Ishikawa (cell line): Measurements from ENCODE around the gene KPNA6.
A peak's percentile ranks its signal among the peaks of the same experiment; 100 is the strongest.

Experiments used
- CEBPB ChIP-seq: IDR thresholded peaks from 2 replicates; pipeline ENCODE4 v1.6.1; 2012
- CREB1 ChIP-seq: IDR thresholded peaks from 2 replicates; pipeline ENCODE4 v1.6.1; 2012; ENCODE audit warnings: low read depth
- EGR1 ChIP-seq: IDR thresholded peaks from 2 replicates; pipeline ENCODE4 v1.6.1; 2012
- EP300 ChIP-seq: IDR thresholded peaks from 2 replicates; pipeline ENCODE4 v1.6.1; 2012; ENCODE audit warnings: borderline replicate concordance
- FOXM1 ChIP-seq: IDR thresholded peaks from 2 replicates; pipeline ENCODE4 v1.6.1; 2012; ENCODE audit warnings: low read depth, borderline replicate concordance
- NFIC ChIP-seq: IDR thresholded peaks from 2 replicates; pipeline ENCODE4 v1.6.1; 2012
- RAD21 ChIP-seq: IDR thresholded peaks from 2 replicates; pipeline ENCODE4 v1.6.1; 2012; ENCODE audit warnings: low read depth
- TAF1 ChIP-seq: IDR thresholded peaks from 2 replicates; pipeline ENCODE4 v1.6.1; 2012; ENCODE audit warnings: low read depth, mild to moderate bottlenecking
- TCF12 ChIP-seq: IDR thresholded peaks from 2 replicates; pipeline ENCODE4 v1.6.1; 2012; ENCODE audit warnings: low read depth
- TEAD4 ChIP-seq: IDR thresholded peaks from 2 replicates; pipeline ENCODE4 v1.6.1; 2012
- YY1 ChIP-seq: IDR thresholded peaks from 2 replicates; pipeline ENCODE4 v1.6.1; 2012; ENCODE audit warnings: low read depth
- ZBTB7A ChIP-seq: IDR thresholded peaks from 2 replicates; pipeline ENCODE4 v1.6.1; 2012; ENCODE audit warnings: low read depth
- TF ChIP-seq, protein P1 (sequence below): IDR thresholded peaks from 2 replicates; pipeline ENCODE4 v1.6.1; 2012; ENCODE audit warnings: low read depth, mild to moderate bottlenecking
- TF ChIP-seq, protein P2 (sequence below): IDR thresholded peaks from 2 replicates; pipeline ENCODE4 v1.6.1; 2012
- TF ChIP-seq, protein P3 (sequence below): IDR thresholded peaks from 2 replicates; pipeline ENCODE4 v1.6.1; 2012

The KPNA6 gene

DNA sequence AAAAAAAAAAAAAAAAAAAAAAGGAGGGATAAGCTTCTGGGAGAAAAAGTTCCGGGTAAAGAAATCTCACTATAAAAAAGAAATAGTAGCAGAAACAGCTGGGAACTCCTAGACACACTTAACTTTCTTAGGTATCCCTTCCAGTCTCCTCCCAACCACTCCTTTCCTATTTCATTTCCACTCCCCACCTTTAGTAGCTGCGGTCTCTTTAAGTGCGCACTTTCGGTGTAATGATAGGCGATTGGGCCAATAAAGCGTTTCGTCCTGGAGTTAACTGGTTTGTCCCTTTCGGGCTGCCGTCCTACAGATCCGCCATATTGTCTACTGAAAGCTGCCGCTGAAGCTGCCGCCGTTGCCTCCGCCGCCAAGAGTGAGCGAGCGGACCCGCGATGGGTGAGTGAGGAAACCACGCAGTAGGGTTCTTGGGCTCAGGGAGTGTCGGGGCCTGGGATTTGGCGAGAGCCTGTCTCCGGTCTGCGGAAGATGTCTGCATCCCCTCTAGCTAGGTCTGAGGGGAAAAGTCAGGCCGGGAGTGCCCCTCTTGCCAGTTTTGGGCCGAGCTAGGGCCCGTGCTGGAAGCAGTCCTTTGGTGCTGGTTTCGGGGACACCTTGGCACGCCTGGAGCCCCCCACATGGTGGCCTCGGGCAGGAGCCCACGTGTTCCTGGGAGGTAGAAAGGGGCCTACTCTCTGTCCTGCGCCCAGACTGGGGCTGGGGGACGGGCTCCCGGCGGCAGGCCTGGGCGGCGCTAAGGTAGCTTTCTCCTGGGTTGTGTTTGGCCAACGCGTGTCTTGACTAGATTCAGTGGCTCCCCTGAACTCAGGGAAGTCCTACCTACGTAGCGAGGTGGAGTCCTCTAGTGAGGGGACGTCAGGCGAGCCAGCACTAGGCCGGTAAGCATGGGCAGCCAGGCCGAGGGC, at the start of gene KPNA6:
TSS of gene KPNA6 (plus strand) at position 315 of the 920 bp plus-strand sequence. CDS start at position 390, 75 bp downstream.
- TF ChIP-seq CREB1 (no peak), TAF1 (no peak; the same call in none of the 2 replicates), EP300 (no peak; the same call in 1 of the 2 replicates), ZBTB7A (no peak), TEAD4 (no peak), EGR1 (no peak), CEBPB (peak; percentile 52), NFIC (no peak), RAD21 (no peak), FOXM1 (0 out of 2 replicates have a peak, but pooled peaks have one; percentile 34), TCF12 (peak; percentile 79), YY1 (peak; percentile 95)
- TF ChIP-seq, protein P1, sequence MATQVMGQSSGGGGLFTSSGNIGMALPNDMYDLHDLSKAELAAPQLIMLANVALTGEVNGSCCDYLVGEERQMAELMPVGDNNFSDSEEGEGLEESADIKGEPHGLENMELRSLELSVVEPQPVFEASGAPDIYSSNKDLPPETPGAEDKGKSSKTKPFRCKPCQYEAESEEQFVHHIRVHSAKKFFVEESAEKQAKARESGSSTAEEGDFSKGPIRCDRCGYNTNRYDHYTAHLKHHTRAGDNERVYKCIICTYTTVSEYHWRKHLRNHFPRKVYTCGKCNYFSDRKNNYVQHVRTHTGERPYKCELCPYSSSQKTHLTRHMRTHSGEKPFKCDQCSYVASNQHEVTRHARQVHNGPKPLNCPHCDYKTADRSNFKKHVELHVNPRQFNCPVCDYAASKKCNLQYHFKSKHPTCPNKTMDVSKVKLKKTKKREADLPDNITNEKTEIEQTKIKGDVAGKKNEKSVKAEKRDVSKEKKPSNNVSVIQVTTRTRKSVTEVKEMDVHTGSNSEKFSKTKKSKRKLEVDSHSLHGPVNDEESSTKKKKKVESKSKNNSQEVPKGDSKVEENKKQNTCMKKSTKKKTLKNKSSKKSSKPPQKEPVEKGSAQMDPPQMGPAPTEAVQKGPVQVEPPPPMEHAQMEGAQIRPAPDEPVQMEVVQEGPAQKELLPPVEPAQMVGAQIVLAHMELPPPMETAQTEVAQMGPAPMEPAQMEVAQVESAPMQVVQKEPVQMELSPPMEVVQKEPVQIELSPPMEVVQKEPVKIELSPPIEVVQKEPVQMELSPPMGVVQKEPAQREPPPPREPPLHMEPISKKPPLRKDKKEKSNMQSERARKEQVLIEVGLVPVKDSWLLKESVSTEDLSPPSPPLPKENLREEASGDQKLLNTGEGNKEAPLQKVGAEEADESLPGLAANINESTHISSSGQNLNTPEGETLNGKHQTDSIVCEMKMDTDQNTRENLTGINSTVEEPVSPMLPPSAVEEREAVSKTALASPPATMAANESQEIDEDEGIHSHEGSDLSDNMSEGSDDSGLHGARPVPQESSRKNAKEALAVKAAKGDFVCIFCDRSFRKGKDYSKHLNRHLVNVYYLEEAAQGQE: no peak
- TF ChIP-seq, protein P2, sequence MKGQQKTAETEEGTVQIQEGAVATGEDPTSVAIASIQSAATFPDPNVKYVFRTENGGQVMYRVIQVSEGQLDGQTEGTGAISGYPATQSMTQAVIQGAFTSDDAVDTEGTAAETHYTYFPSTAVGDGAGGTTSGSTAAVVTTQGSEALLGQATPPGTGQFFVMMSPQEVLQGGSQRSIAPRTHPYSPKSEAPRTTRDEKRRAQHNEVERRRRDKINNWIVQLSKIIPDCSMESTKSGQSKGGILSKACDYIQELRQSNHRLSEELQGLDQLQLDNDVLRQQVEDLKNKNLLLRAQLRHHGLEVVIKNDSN: no peak
- TF ChIP-seq, protein P3, sequence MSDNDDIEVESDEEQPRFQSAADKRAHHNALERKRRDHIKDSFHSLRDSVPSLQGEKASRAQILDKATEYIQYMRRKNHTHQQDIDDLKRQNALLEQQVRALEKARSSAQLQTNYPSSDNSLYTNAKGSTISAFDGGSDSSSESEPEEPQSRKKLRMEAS: peak; percentile 53

DNA sequence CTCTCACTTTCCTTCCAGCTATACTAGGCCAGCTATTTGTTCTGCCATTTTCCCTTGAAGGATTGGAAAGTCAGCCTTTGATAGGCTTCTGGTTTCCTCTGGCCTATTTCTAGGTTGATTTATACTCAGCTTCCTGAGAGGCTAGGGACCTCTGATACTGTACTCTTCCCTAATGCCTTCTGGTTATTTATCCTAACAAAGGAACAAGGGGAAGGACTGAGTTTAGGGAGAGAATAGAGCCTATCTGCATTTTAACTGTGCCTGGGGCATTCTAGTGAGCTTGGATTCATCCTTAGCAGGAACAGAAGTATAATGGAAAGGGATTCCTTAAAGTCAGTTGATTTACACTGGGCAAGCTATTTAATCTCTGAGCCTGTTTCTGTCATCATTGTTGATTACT, 46.9 kb upstream of the KPNA6 start:
- TF ChIP-seq TEAD4: no peak
- TF ChIP-seq, protein P1: no peak
- TF ChIP-seq TAF1: no peak
- TF ChIP-seq NFIC: no peak
- TF ChIP-seq, protein P2: no peak
- TF ChIP-seq CREB1: no peak
- TF ChIP-seq, protein P3: no peak
- TF ChIP-seq CEBPB: no peak
- TF ChIP-seq ZBTB7A: no peak
- TF ChIP-seq EP300: no peak
- no peak for TF ChIP-seq TCF12
- TF ChIP-seq YY1: no peak
- TF ChIP-seq RAD21: no peak
- TF ChIP-seq EGR1: no peak
- no peak for TF ChIP-seq FOXM1

DNA sequence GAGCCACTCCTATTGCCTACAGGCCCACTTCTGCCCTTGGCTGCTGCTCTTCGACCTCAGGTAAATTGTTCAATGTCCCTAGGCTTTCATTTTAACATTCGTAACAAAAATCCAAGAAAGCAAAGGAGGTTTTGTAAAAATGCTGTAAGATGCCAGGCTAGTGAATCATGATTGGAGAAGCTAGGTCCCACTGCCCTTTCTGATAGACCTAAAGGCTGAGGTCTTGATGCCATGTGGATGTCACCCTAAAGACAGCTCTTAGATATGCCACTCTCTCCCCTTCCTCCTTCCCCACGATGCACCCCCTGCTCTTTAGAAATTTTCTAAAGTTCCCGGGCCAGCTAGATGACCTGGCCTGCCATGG, 45.0 kb upstream of the KPNA6 start:
- no peak for TF ChIP-seq FOXM1
- TF ChIP-seq, protein P2: no peak
- no peak for TF ChIP-seq YY1
- TF ChIP-seq, protein P1: no peak
- TF ChIP-seq CREB1: no peak
- no peak for TF ChIP-seq RAD21
- TF ChIP-seq TEAD4: no peak
- no peak for TF ChIP-seq EP300
